ENCODE results near the gene GFRA1.
"Not testable (repeated sequence)": the region's sequence is repeated elsewhere in the genome, so short reads cannot be mapped to it uniquely, and the experiment has no call there.

Gene GFRA1

DNA sequence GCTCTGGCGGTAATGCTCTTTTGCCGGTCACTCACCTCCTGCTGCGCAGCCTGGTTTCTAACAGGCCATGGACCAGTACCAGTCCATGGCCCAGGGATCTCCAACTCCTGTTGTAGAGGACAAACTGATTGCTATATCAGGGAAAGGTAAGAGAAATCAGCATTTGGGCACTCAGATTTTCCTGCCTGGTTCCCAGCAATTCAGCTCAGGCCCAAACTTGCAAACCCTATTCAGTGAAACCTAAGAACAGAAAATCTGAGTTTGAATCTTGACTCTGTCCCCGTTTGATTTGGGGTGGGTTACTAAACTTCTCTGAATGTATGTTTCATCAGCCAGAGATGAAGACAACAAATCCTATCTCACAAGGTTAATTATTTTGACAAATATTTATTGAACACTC is 77.4 kb downstream of the GFRA1 start:
- DNase-seq = no peak

GRCh38 chr10:116195039-116195438 is 78.0 kb downstream of the GFRA1 start:
- no peak for DNase-seq

DNA sequence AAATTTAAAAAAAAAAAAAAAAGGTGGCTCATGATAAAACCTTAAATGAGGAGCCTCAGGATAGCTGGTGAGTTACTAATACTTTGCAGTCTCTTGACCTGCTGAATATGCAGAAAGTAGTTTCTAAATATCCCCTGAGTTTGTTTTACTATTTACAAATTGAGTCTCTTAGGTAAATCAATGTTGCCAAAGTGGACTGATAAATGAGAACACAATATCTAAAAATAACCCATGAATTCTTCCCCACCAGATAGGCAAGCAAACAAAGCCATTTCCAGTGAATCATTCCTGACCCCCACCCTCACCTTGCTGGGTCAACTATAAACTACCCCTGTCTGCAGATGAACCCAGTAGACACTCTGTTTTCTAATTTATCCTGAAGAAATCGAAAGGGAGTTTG is 78.9 kb downstream of the GFRA1 start:
- DNase-seq = no peak

- DNase-seq = no peak
These were observed 82.1 kb downstream of the GFRA1 start for GRCh38 chr10:116190883-116191282.

DNA sequence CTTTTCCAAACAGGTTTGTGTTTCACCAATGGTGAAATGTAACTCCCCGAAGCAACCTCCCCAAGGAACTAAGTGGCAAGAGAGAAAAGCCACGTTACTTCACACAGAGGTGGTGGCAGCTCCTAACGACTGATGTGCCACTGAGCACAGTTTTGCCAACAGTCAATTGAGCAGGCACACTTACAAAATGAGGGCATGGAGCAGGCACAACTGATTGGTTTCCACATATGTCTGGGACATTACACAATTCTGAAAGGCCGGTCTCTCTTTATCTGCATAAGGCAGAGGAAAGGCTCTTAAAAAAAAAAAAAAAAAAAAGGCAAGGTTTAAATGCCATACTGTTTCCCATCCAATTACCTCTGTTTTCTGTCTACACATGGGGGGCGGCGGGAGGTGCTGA is 86.7 kb downstream of the GFRA1 start:
- DNase-seq = no peak

GRCh38 chr10:116185199-116185867 is 87.7 kb downstream of the GFRA1 start:
- no peak for DNase-seq

DNA sequence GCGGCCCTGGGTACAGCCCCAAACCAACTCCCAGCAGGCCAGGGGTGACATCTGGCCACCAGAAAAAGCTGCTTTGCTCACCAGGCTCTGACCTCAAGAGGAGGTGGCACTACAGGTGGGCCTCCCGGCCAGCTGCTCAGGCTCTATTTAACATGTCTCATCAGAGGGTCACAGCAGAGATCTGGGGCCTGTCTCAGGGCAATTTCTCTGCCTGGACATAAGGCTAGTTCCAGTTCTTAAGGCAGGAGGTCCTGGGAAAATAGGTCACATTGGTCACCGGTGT is 88.6 kb downstream of the GFRA1 start:
- no peak for DNase-seq

DNA sequence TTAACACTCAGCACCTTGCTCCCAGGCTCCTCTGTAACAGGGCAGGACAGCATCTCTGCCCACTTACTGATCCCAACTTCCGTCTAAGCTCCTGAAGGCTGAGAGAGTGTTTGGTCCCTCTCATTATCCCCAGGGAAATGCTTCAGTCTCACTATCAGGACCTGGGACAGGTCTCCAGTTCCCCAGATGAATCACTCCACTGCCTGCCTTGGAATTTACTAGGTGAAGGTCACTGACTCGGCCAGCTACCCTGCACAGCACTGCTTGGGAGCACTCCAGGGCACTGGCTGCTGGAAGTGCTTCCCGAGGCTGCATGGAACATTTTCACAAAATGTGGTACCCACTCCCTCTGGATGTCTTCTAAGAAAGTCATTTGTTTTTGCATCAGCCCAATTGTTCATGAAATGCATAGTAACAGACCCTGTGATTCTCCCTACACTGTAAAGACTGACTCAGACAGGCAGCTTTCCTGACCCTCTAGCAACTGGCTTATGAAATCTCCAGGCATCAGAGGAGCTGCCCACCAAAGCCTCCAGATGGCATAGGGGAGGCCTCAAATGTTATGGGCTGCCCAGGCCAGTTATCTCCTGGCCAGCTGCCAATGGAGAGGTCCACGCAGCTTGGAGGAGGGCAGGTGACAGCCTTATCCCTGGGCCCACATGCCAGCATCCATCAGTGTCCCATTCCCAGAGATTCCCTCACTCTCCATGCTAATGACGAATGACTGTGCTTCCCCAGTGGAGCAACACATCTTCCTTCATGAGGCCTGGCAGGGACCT is 89.1 kb downstream of the GFRA1 start:
- DNase-seq = no peak

DNA sequence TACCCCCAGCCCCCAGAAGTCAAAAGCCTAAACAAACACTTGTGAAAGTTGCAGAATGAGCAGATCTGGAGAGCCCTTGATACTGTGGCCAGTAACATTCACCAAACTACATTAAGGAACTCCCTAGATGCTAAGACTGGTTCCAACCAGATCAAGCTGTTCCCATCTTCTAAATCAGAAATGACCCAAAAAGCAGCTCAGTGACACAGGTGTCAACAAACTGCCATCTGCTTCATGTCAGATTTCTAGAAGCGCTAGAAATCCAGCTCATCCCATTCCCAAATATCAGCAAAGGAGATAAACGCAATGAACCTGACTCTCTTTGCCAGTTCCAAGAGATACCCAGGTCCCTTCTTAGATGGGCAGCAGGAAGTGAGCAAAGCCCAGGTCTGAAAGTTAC is 90.6 kb downstream of the GFRA1 start:
- no peak for DNase-seq

DNA sequence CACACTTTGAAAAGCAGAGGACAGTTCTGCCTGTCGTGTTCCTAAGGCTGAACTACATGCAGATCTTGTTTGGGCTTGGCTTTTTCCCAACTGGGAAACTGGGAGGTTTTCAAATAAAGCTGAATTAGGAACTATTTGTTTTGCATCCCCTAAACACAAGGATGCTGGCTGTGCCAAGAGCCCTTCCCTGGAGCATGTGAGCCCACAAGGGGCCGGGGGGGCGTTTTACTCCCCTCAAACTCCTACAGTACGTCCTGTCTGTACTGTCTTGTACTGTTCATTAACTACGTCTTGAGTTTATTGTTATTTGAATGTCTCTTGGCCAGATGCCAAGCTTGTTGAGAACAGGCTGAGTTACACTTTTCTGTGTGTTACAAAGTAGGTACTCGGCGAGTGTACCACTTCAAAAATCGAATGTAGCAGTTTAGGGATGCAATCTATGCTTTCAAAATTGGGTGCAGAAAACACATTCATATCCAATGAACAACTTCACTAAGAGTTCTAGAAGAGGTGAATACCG is 94.9 kb downstream of the GFRA1 start:
- no peak for DNase-seq

- DNase-seq = no peak
These were observed 97.8 kb downstream of the GFRA1 start for GRCh38 chr10:116175231-116175630.

- no peak for DNase-seq
These were observed 101.5 kb downstream of the GFRA1 start for GRCh38 chr10:116171505-116171904.

- DNase-seq = no peak
These were observed 102.2 kb downstream of the GFRA1 start for GRCh38 chr10:116170815-116171250.

DNA sequence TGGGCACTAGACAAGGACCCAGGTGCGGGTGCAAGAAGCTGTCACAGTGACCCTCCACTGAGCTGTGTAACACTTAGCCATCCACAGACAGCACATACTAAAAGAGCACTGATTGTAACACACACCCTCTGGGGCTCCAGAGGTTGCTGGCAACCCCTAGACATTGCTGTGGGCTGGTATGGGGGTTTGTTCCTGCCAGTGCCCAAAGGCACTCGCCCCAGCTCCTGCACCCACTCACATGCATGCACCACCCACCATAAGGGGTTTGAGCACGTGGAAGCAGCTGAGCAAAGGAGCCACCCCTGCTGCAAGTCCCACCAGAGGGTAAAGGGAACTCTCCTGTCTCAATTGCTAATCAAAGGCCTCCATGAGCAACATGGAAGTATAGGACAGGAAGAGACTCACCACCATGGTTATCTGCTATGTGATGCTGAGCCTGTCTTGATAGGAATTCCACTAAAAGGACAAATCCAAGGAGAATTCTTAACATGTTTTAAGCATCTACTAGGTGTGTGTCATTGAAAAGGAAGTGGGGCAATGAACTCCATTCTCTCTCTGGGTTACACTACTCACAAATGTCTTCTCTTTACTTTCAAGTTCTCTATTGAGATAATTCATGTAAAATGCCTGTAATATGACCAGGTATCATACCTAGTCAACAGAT is 103.1 kb downstream of the GFRA1 start:
- no peak for DNase-seq

DNA sequence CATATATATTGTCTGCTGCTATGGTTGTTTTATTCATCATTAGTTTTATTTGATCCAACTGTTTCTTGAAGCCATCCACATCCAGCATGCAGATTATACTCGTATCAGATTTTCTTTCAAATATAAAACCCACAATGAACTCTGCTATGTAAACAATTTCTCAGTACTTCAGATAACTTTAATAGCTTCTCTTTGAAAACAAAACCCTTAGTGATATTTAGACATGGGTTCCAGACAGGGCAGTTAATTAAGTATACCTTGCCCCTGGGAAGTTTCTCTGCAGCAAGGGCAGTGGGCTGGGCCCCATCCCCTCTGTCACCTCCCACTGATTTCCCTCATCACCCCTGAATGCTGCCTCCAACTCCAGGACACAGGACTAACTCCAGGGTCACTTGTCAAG is 104.3 kb downstream of the GFRA1 start:
- no peak for DNase-seq

GRCh38 chr10:116168329-116168728 is 104.7 kb downstream of the GFRA1 start:
- no peak for DNase-seq

GRCh38 chr10:116165941-116166340 is 107.1 kb downstream of the GFRA1 start:
- not testable (repeated sequence) for DNase-seq

- DNase-seq = no peak
These were observed 108.7 kb downstream of the GFRA1 start for GRCh38 chr10:116164291-116164690.

- no peak for DNase-seq
These were observed 109.5 kb downstream of the GFRA1 start for GRCh38 chr10:116163333-116164131.

DNA sequence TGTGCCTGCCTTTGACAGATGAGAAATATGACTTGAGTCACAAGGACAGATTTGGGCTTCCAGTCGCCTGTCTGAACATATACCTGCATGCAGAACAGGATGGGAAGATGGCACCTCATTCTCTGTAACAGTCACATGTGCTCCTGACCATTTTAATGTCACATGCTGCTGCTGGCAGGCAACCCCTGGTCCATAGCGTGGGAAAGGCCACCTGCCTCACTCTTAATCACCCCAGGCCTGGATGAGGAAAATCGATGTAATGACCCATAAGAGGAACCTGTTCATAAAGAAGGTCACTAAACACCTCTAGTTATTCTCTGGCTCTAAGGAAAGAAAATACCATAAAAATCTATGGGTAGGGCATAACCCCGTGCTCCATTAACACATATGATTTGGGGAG is 110.2 kb downstream of the GFRA1 start:
- DNase-seq = no peak

DNA sequence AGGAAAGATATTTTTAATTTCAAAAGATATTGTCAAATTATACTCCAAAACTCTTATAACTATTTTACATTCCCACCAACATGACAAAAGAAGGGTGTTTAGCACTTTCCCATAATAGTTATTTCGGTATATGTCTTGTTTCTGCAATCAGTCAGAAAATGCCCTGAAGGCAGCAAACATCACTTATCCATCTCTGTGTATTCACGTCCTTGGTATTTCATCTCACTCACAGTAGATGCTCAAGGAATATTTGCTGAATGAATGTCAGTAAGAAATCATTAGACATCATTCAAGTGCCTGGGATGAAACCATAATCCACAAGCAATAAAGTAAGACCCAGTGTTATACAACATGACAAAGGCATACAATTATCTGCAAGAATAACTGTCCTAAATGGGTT is 112.7 kb downstream of the GFRA1 start:
- DNase-seq = no peak

GRCh38 chr10:116159197-116159596 is 113.8 kb downstream of the GFRA1 start:
- no peak for DNase-seq

DNA sequence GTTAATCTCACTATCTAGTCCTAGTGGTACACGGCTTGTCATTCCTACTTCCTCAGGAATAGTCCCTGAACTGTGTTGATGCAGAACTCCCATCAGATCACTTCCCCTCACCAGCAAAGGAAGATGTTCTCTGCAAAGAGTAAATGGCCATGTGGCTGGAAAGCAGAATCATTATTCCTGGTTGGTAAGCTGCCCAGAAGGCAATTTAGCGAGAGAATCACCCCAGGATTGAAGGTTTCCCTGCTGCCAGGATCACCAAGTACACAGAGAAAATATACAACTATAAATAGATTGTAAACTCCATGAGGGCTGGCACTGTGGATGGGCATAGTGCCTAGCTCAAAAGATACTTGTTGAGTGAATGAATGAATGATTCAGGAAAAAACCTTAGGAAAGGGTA is 115.0 kb downstream of the GFRA1 start:
- no peak for DNase-seq

Data from activated gamma-delta T cell (primary cell).